ENCODE data around the gene GPR156.

The GPR156 gene

GRCh38 chr3:120192159-120192558, 92.9 kb downstream of the GPR156 start:
- no peak for DNase-seq

DNA sequence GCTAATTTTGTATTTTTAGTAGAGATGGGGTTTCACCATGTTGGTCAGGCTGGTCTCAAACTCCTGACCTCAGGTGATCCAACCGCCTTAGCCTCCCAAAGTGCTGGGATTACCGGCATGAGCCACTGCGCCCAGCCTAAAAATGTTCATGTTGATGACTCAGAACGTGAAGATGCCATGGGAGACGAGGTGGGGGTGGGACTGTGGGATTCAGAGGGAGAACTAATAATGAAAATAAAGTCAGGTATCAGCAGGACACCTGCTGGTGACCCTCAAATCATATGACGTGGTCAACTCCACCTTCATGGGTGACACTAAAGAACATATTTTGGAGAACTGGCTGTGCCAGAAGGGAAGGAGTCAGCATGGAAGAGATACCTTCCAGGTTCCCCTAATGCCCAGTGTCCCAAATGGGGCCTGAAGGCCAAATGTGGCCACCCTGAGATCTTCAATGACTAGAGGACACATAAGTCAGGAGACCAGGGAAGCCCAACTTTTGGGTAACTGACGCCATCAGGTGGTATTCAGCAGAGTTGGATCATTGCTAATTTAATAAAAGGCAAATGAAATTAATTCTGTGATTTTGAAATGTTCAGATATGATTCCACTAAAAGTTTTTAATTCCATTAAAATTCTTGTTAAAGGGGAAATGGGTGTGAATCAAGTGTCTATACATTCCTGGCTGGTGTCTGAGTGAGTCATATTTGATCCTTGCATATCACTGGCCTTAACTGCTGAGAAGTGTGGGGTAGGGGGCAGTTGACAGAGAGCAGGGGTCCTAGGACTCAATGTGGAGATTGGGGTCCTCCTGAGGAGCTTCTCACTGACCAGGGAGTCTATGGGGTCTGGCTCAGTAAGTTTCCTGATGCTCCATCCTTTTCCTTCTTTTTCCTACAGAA, 102.2 kb downstream of the GPR156 start:
- DNase-seq, result no peak

DNA sequence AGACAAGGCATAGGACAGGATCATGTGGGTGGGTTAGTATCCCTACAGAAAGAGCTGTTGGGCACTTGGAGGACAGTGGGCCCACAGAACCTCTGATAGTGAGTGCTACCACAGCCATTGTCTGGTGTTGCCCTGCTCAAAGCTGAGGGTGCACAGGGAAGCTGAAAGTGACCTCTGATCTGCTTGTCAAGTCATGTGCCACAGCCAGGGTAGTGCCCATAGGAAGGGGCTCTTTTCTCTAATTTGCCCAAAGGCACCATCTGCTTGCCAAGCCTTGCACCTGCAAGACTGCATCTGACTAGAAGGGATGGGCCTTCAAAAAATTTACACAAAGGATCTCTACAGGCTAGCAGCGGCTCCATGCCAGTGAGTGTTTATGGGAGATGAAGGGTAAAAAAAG, 103.4 kb downstream of the GPR156 start:
- DNase-seq, result no peak

DNA sequence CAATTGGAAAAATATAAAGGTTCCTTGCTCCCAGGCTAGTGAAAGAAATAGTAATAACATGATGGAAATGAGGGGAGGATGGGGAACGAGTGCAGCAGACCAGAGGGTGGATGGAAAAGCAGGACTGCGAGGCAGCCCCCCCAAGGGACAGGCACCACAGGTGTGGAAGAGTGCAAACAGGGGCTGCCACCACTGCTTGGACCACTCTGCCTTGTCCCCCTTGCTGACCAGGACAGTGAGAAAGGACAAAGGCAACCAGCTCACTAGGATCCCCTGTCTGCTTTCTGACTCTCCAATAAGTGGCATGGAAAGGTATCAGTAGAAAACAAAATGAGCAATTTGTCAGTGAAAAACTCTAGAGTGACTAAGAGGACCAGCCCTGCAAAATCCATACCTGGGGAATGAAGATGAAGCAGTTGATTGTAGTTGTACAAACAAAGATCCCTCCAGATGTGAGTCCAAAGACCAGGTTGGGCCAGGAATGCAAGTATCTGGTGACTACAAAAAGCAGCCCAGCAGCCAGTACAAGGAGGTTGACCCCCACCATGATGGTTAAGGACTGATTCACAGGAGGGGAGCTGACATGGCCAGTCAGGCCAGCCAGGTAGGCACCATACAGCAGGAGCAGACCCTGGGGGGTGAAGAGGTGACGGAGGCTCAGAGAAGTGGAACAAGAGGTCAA, 104.2 kb downstream of the GPR156 start:
- no peak for DNase-seq

DNA sequence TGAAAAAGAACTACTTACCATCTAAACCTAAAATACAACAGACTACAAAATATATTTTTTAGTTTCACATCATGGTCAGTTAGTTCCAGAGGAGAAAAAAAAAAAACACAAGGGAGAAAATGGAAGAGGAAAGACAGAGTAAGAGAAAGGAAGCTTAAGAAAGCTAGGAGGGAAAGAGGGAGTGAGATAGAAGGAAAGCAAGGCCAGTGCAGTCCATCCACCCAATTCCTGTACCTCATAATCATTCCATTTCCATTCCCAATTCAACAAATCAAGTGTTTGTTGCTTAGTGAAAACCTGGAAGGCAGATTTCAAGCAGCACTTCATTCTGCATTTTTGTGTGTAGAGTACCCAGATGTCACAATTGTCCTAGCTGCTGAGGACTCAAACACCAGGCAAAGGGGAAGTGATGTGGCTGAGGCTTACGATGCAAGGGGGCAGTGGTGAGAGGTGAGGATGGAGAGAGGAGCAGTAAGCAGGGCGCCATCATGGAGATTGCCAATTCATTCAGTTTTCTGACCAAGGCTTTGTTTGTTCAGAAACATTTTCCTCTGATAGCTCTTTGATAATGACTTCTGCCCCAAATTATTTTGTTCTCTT, 107.2 kb downstream of the GPR156 start:
- DNase-seq, result no peak

DNA sequence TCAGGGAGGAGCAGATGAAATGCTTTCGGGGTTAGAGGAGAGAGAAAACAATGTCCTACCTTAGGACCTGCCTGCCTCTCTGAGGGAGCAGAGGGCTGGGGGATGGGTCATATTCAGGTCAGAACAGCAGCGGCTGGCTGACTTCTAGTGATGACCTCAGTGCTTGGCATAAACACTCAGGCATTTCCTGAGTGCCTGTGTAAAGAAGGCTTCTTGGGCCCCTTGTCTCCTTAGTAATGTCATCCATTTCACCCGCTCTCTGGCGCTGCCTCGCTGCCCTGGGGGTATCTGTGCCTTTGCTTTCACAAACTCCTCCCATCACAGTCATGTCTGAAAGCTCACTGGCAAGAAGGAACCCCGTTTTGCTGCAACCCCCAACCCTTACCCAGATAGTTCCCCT, 107.9 kb downstream of the GPR156 start:
- no peak for DNase-seq

- no peak for DNase-seq
These were observed 110.0 kb downstream of the GPR156 start for GRCh38 chr3:120174811-120175539.

GRCh38 chr3:120173056-120173675, 111.9 kb downstream of the GPR156 start:
- DNase-seq, result no peak

DNA sequence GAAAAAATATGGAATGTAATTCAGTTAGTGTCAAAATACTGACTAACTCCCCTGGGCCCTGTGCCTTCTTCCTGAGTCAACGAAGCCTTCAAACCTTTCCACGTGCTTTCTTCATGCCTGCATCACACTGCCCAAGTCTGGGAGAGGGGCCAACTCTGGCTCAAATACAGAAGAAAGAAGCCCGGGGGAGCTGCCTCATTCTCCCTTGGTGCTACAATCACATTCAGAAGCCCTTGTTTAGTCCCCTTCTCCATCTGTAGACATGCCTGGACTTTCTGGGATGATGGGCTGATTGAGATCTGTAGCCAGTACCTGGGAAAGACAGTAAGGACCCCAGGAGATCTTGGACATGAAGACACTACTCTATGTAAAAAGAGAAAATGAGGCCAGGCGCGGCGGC, 113.0 kb downstream of the GPR156 start:
- DNase-seq, result no peak

GRCh38 chr3:120171134-120171873, 113.7 kb downstream of the GPR156 start:
- no peak for DNase-seq

GRCh38 chr3:120170223-120170622, 114.8 kb downstream of the GPR156 start:
- no peak for DNase-seq

DNA sequence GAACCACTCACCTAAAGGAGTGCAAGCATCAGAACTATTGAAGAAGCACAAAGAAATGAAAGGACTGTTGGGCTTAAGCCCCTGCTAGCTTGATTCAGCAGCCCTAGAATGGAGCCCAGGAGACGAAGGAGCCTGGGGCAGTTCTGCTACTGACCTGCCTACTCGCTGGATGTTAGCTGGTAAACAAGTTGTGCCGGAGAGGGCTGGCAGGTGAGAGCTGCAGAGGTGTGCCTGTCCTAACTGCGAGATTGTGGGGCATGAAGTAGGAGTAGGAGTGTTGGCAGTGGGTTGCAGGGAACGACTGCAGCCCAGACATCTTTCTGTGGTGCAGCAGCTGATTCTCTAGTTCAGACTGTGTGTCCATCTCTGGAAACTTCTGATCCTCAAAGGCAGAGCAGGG, 115.6 kb downstream of the GPR156 start:
- no peak for DNase-seq

DNA sequence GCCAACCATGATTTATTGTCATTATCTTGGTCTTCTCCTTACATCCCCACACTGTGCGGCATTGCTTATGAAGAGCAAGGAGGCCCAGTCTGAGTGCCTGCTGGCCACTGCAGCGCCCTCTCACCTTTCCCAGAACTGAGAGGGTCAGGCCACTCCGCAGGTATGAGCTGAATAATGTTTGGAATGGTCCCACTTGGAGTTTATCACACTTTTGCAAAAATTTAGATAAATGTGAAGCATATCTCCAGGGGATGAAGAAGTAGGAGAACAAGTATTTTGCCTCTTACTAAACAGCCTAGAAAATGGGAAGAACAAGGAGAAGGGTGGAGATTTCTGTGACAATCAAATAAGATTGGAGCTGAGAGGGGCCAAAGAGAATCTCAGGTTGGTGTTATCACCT, 116.4 kb downstream of the GPR156 start:
- DNase-seq, result no peak

DNA sequence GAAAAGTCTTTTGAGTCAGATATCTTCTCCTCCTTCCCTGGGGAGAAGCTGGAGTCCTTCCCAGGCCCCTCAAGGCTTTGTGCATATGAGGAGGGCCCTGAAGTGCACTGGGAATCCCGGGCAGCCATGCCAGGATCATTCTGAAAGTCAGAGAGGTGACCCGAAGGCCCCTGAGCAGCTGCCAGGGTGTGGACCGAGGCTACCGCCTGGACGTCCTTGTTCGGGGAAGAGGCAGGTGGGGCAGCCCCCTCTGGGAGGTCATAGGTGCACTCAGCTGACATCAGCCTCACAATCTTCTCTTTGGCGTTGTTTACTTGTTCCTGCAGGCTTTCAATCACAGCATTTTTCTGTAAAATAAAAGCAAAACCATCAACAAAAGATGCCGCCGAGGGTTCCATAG, 117.0 kb downstream of the GPR156 start:
- DNase-seq, result no peak

DNA sequence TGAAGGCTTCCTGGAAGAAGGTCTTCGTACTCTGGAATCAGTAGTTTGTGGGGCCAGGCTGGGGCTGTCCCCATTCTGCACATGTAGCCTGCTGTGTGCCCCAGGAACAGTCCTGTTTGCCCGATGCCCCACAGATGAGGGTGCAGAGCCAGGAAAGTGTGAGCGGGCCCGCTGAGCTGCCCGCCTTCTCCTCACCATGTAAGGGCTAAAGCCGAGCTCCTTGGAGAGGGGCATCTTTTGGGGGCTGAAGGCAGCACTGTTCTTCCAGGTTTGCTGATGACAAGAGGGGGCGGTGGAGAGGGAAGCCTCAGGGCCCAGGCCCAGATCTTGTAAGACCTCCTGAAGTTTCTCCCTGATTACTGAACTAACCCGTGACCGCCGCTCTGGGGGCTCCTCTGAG, 117.5 kb downstream of the GPR156 start:
- DNase-seq, result no peak

DNA sequence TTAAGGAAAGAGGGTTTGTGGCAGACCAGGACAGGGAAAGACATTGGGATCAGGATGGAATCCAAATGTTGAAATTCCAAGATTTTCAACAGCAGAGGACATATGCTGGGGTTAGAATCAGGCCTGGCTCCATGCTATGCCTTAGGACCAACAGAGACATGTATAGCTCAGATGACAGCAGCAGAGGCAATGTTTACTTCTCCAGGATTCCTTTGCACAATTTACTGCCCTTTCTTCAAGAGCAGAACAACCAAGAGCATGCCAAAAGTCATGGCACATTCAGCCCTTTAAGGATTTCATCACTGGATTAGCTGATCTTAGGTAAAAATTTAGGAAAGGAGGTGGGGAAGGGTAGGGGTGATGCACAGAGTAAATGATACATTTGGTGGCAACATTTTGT, 121.2 kb downstream of the GPR156 start:
- no peak for DNase-seq

DNA sequence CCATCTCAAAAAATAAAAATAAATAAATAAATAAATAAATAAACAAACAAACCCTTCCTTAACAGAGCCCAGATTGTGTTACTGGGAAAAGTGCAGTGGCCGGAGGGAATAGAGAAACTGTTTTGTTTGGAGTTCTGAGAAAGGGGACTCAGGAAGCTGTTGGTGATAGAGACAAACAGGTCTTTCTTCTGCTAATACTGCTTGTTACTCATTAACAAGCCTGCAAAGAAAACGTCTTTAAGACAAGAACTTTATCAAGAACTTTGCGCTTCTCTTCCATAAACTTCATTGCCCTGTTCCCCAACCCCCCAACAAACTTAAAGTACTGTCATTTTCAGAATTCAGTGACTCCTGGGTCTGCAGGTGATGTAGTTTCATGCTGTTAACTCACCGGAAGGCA, 122.0 kb downstream of the GPR156 start:
- no peak for DNase-seq

- DNase-seq, result no peak
These were observed 122.6 kb downstream of the GPR156 start for GRCh38 chr3:120162400-120162799.

GRCh38 chr3:120161902-120162301, 123.1 kb downstream of the GPR156 start:
- no peak for DNase-seq

DNA sequence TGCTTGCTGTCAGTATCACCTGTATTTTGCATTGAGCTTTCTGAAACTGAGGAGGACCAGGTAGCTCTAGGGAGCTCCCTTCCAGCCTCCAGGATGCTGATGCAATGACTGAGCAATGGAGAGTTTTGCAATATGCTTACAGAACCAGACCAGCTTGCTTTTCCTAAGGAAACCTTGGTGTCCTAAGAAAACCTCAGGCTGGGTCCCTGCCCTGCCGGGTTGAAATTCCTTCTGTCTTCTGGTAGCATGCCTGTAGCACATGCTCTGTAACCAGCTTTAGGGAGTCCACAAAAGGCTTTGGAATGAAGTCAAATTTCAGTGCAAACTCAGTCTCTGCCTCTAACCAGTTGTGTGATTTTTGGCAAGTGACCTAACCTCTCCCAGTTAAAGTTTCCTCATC, 125.0 kb downstream of the GPR156 start:
- no peak for DNase-seq

GRCh38 chr3:120157681-120158080, 127.3 kb downstream of the GPR156 start:
- DNase-seq, result no peak

DNA sequence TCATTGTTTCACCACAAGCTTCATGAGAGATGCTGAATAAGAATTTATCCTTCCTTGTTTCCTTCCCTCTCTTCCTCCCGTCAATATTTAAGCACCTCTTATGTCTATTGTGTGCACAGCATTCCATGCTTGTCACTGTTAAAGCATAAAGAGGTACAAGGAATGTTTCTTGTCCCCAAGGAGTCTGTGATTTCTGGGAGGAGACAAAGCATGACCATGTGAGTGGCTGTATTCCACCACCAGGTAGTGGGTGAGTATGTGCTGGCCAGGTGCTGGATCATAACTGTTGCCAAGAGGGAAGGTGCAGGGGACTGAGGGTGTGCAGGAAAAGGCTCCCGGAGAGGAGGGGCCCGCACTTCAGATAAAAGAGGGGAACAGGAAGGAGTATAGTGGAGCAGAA, 127.9 kb downstream of the GPR156 start:
- no peak for DNase-seq
